ENCODE data around the gene PSG1.
"Not testable (repeated sequence)": the region's sequence is repeated elsewhere in the genome, so short reads cannot be mapped to it uniquely, and the experiment has no call there.

PSG1 gene

GRCh38 chr19:42913516-42913915 is 34.0 kb upstream of the PSG1 start:
- in situ Hi-C loops (cut with HindIII; ENCODE audit: low sequenced_read_pairs); H3K4me3 ChIP-seq (ENCODE audit: low read depth, low read length); DNase-seq (ENCODE audit: low read depth): not testable (repeated sequence)

GRCh38 chr19:42912941-42913340 is 33.4 kb upstream of the PSG1 start:
- H3K4me3 ChIP-seq (ENCODE audit: low read depth, low read length); DNase-seq (ENCODE audit: low read depth); in situ Hi-C loops (cut with HindIII; ENCODE audit: low sequenced_read_pairs): not testable (repeated sequence)

GRCh38 chr19:42911731-42912130 is 32.2 kb upstream of the PSG1 start:
- DNase-seq (ENCODE audit: low read depth); H3K4me3 ChIP-seq (ENCODE audit: low read depth, low read length); in situ Hi-C loops (cut with HindIII; ENCODE audit: low sequenced_read_pairs): not testable (repeated sequence)

- DNase-seq (ENCODE audit: low read depth); in situ Hi-C loops (cut with HindIII; ENCODE audit: low sequenced_read_pairs); H3K4me3 ChIP-seq (ENCODE audit: low read depth, low read length): not testable (repeated sequence)
Measured at GRCh38 chr19:42906162-42906561, 26.6 kb upstream of the PSG1 start.

GRCh38 chr19:42900561-42900960 is 21.0 kb upstream of the PSG1 start:
- in situ Hi-C loops (cut with HindIII; ENCODE audit: low sequenced_read_pairs); DNase-seq (ENCODE audit: low read depth); H3K4me3 ChIP-seq (ENCODE audit: low read depth, low read length): not testable (repeated sequence)

- in situ Hi-C loops (cut with HindIII; ENCODE audit: low sequenced_read_pairs); DNase-seq (ENCODE audit: low read depth): not testable (repeated sequence)
Measured at GRCh38 chr19:42899674-42900073, 20.2 kb upstream of the PSG1 start.

GRCh38 chr19:42899110-42899509 is 19.6 kb upstream of the PSG1 start:
- DNase-seq (ENCODE audit: low read depth); H3K4me3 ChIP-seq (ENCODE audit: low read depth, low read length); in situ Hi-C loops (cut with HindIII; ENCODE audit: low sequenced_read_pairs): not testable (repeated sequence)

More at GRCh38 chr19:42899674-42900073, 20.2 kb upstream of the PSG1 start:
- not testable (repeated sequence) for H3K4me3 ChIP-seq (ENCODE audit: low read depth, low read length)

GRCh38 chr19:42898656-42899055 is 19.1 kb upstream of the PSG1 start:
- H3K4me3 ChIP-seq (ENCODE audit: low read depth, low read length); in situ Hi-C loops (cut with HindIII; ENCODE audit: low sequenced_read_pairs); DNase-seq (ENCODE audit: low read depth): not testable (repeated sequence)

- in situ Hi-C loops (cut with HindIII; ENCODE audit: low sequenced_read_pairs); H3K4me3 ChIP-seq (ENCODE audit: low read depth, low read length); DNase-seq (ENCODE audit: low read depth): not testable (repeated sequence)
Measured at GRCh38 chr19:42897729-42898128, 18.2 kb upstream of the PSG1 start.

- in situ Hi-C loops (cut with HindIII; ENCODE audit: low sequenced_read_pairs); DNase-seq (ENCODE audit: low read depth); H3K4me3 ChIP-seq (ENCODE audit: low read depth, low read length): not testable (repeated sequence)
Measured at GRCh38 chr19:42890446-42890845, 10.9 kb upstream of the PSG1 start.

GRCh38 chr19:42887876-42888445 is 8.4 kb upstream of the PSG1 start:
- in situ Hi-C loops (cut with HindIII; ENCODE audit: low sequenced_read_pairs); H3K4me3 ChIP-seq (ENCODE audit: low read depth, low read length); DNase-seq (ENCODE audit: low read depth): not testable (repeated sequence)

- H3K4me3 ChIP-seq (ENCODE audit: low read depth, low read length); DNase-seq (ENCODE audit: low read depth); in situ Hi-C loops (cut with HindIII; ENCODE audit: low sequenced_read_pairs): not testable (repeated sequence)
Measured at GRCh38 chr19:42882730-42883129, 3.2 kb upstream of the PSG1 start.

- DNase-seq (ENCODE audit: low read depth); in situ Hi-C loops (cut with HindIII; ENCODE audit: low sequenced_read_pairs); H3K4me3 ChIP-seq (ENCODE audit: low read depth, low read length): not testable (repeated sequence)
Measured at GRCh38 chr19:42882010-42882409, 2.5 kb upstream of the PSG1 start.

- TF ChIP-seq CTCF (IDR thresholded peaks at IDR 0.05; ENCODE audit: low read depth, low read length, missing control alignments): peak; percentile 45
- H3K4me3 ChIP-seq (ENCODE audit: low read depth, low read length); in situ Hi-C loops (cut with HindIII; ENCODE audit: low sequenced_read_pairs); DNase-seq (ENCODE audit: low read depth): not testable (repeated sequence)
Measured at GRCh38 chr19:42881279-42881678, 1.8 kb upstream of the PSG1 start.

- DNase-seq (ENCODE audit: low read depth); H3K4me3 ChIP-seq (ENCODE audit: low read depth, low read length); in situ Hi-C loops (cut with HindIII; ENCODE audit: low sequenced_read_pairs): not testable (repeated sequence)
Measured at GRCh38 chr19:42880621-42881020, 1.1 kb upstream of the PSG1 start.

GRCh38 chr19:42876596-42876995 is 2.9 kb downstream of the PSG1 start:
- H3K4me3 ChIP-seq (ENCODE audit: low read depth, low read length); in situ Hi-C loops (cut with HindIII; ENCODE audit: low sequenced_read_pairs): not testable (repeated sequence)
- peak; percentile 16 for DNase-seq (ENCODE audit: low read depth)

- in situ Hi-C loops (cut with HindIII; ENCODE audit: low sequenced_read_pairs); DNase-seq (ENCODE audit: low read depth); H3K4me3 ChIP-seq (ENCODE audit: low read depth, low read length): not testable (repeated sequence)
Measured at GRCh38 chr19:42875881-42876280, 3.6 kb downstream of the PSG1 start.
